CD8-positive, alpha-beta memory T cell (primary cell): ENCODE results near the gene SERPINB6. TPM values are rescaled to one million over a fixed set of nuclear protein-coding genes. Genes with fewer than 3 reads are reported as not detected.
"Not testable (repeated sequence)": the region's sequence is repeated elsewhere in the genome, so short reads cannot be mapped to it uniquely, and the experiment has no call there.

ENCODE experiments used
- CTCF ChIA-PET: fragments of 350-600 bp; sonication (Branson Sonifier 250); formaldehyde crosslinking; loops from one replicate; lab custom pipeline; 2021; ENCODE audit warnings: antibody characterized with exemption; lab: Charles Lee
- POLR2A ChIA-PET: fragments of 350-600 bp; sonication (Branson Sonifier 250); formaldehyde crosslinking; loops from one replicate; lab custom pipeline; 2021; ENCODE audit warnings: antibody characterized with exemption; lab: Charles Lee
- DNase-seq, 5 donors: peaks; one replicate each; pipeline versions ENCODE4 v3.0.0 to v3.0.0-alpha.2; 2020 to 2022; ENCODE audit warnings: mixed read lengths in 1 of 5
- H3K27ac ChIP-seq: one replicate; pipeline ENCODE4 v1.7.0; 2013; ENCODE audit warnings: low read depth, mild to moderate bottlenecking, low read length, moderate library complexity
- H3K27me3 ChIP-seq: 2 replicates; pipeline ENCODE4 v1.7.0; 2013; ENCODE audit warnings: low read length, mild to moderate bottlenecking; ENCODE audit not compliant: insufficient read depth, poor library complexity, severe bottlenecking
- H3K36me3 ChIP-seq: 2 replicates; pipeline ENCODE4 v1.7.0; 2013; ENCODE audit warnings: mild to moderate bottlenecking, low read length, moderate library complexity; ENCODE audit not compliant: insufficient read depth
- H3K4me1 ChIP-seq: 2 replicates; pipeline ENCODE4 v1.7.0; 2013; ENCODE audit warnings: mild to moderate bottlenecking, low read length, moderate library complexity; ENCODE audit not compliant: insufficient read depth
- H3K4me3 ChIP-seq: 2 replicates; pipeline ENCODE4 v1.7.0; 2013; ENCODE audit warnings: mild to moderate bottlenecking, low read length
- H3K9me3 ChIP-seq: 2 replicates; pipeline ENCODE4 v1.7.0; 2013; ENCODE audit warnings: mild to moderate bottlenecking, low read length
- H3K27ac Mint-ChIP-seq, 8 donors: one replicate each; pipeline ENCODE4 v1.8.0; 2020 to 2021; ENCODE audit warnings: mixed read lengths in 8 of 8, mild to moderate bottlenecking in 6 of 8, inconsistent platforms in 3 of 8, moderate library complexity in 3 of 8
- H3K27me3 Mint-ChIP-seq, 2 donors: one replicate each; pipeline ENCODE4 v1.8.0; 2020 to 2021; ENCODE audit warnings: mixed read lengths in 2 of 2, mild to moderate bottlenecking in 1 of 2, moderate library complexity in 1 of 2
- H3K36me3 Mint-ChIP-seq, 3 donors: one replicate each; pipeline ENCODE4 v1.8.0; 2020 to 2021; ENCODE audit warnings: mixed read lengths in 3 of 3, inconsistent platforms in 1 of 3, mild to moderate bottlenecking in 1 of 3
- H3K4me1 Mint-ChIP-seq, 3 donors: one replicate each; pipeline ENCODE4 v1.8.0; 2020 to 2021; ENCODE audit warnings: mixed read lengths in 3 of 3, inconsistent platforms in 1 of 3, mild to moderate bottlenecking in 1 of 3
- H3K4me3 Mint-ChIP-seq, 7 donors: one replicate each; pipeline ENCODE4 v1.8.0; 2020 to 2021; ENCODE audit warnings: mixed read lengths in 7 of 7, mild to moderate bottlenecking in 6 of 7, moderate library complexity in 4 of 7, inconsistent platforms in 2 of 7
- H3K9me3 Mint-ChIP-seq, 5 donors: one replicate each; pipeline ENCODE4 v1.8.0; 2020 to 2022; ENCODE audit warnings: mixed read lengths in 5 of 5, mild to moderate bottlenecking in 3 of 5, moderate library complexity in 2 of 5, inconsistent platforms in 1 of 5
- polyA plus RNA-seq: library from polyadenylated mRNA; unstranded; fragments of 300-500 nt; fragmentation: Illumina TruSeq; gene quantifications from one replicate; pipeline ENCODE4 v1.2.3, GENCODE V29; 2021
- total RNA-seq, 2 experiments: library from RNA; stranded (reverse); gene quantifications; one replicate each; pipeline ENCODE4 v1.2.3, GENCODE V29; 2021

SERPINB6 gene
- total and polyA plus RNA-seq, 3 experiments from 2014 or later = 62.1 to 86.0 (median 66.0) TPM

GRCh38 chr6:2947445-2947844 is 23.9 kb downstream of the SERPINB6 start:
- H3K27me3 ChIP-seq = no peaks in the 10 kb centered on the region
- H3K4me1 ChIP-seq = peaks cover 23% of the 10 kb centered on the region
- no peak overlapping the region for H3K27ac Mint-ChIP-seq
- POLR2A ChIA-PET = no interaction called here
- no peaks in the 10 kb centered on the region for H3K27me3 Mint-ChIP-seq
- no peaks in the 10 kb centered on the region for H3K9me3 Mint-ChIP-seq
- H3K36me3 Mint-ChIP-seq = peaks cover 7 to 45% (median 8%) of the 10 kb centered on the region in 3 donors
- no peak for DNase-seq
- H3K9me3 ChIP-seq = no peaks in the 10 kb centered on the region
- H3K36me3 ChIP-seq = no peaks in the 10 kb centered on the region
- no peak overlapping the region for H3K4me3 Mint-ChIP-seq
- no peak overlapping the region for H3K4me3 ChIP-seq
- H3K27ac ChIP-seq = no peak overlapping the region
- peaks cover 10 to 15% (median 13%) of the 10 kb centered on the region in 3 donors for H3K4me1 Mint-ChIP-seq
- CTCF ChIA-PET = interaction anchor here (1.2 to 2.2 kb wide), 2 partner anchors 15 to 102 kb away, joined by 3 to 9 read pairs; no protein-coding TSS in a partner anchor

- Mint-ChIP-seq H3K27ac (peak overlapping the region in 2 of 8 donors; percentile 12 to 89), H3K4me3 (peak overlapping the region in 1 of 7 donors; percentile 41), H3K4me1 (peaks cover 28 to 34% (median 29%) of the 10 kb centered on the region in 3 donors), H3K36me3 (peaks cover 5 to 33% (median 6%) of the 10 kb centered on the region in 3 donors), H3K27me3 (no peaks in the 10 kb centered on the region), H3K9me3 (peaks cover 0 to 2% (median 2%) of the 10 kb centered on the region in 5 donors)
- no peak for DNase-seq
- H3K4me1 ChIP-seq = peaks cover 36% of the 10 kb centered on the region
- no peaks in the 10 kb centered on the region for H3K36me3 ChIP-seq
- CTCF ChIA-PET = interaction anchor here (1.6 to 3.8 kb wide), 3 partner anchors 13 to 42 kb away, joined by 3 to 19 read pairs (median 13); no protein-coding TSS in a partner anchor
- H3K27ac ChIP-seq = no peak overlapping the region
- H3K9me3 ChIP-seq = no peaks in the 10 kb centered on the region
- no peak overlapping the region for H3K4me3 ChIP-seq
- POLR2A ChIA-PET = interaction anchor here (1.1 kb wide), 1 partner anchor 45 kb away, joined by 3 read pairs; no protein-coding TSS in a partner anchor
- H3K27me3 ChIP-seq = no peaks in the 10 kb centered on the region
Measured at GRCh38 chr6:2945153-2945452, 26.3 kb downstream of the SERPINB6 start.

- peaks cover 5 to 32% (median 9%) of the 10 kb centered on the region in 3 donors for H3K36me3 Mint-ChIP-seq
- Histone ChIP-seq H3K4me1 (peaks cover 39% of the 10 kb centered on the region), H3K9me3 (no peaks in the 10 kb centered on the region), H3K27ac (no peak overlapping the region), H3K27me3 (no peaks in the 10 kb centered on the region), H3K4me3 (no peak overlapping the region), H3K36me3 (no peaks in the 10 kb centered on the region)
- H3K4me3 Mint-ChIP-seq = peak overlapping the region in 1 of 7 donors; percentile 41
- peak overlapping the region in 1 of 8 donors; percentile 16 for H3K27ac Mint-ChIP-seq
- H3K9me3 Mint-ChIP-seq = peaks cover 0 to 6% (median 5%) of the 10 kb centered on the region in 5 donors
- H3K27me3 Mint-ChIP-seq = no peaks in the 10 kb centered on the region
- POLR2A ChIA-PET = interaction anchor here (1.1 kb wide), 1 partner anchor 45 kb away, joined by 3 read pairs; no protein-coding TSS in a partner anchor
- DNase-seq = no peak
- H3K4me1 Mint-ChIP-seq = peaks cover 31 to 39% (median 32%) of the 10 kb centered on the region in 3 donors
- CTCF ChIA-PET = interaction anchor here (1.0 to 3.8 kb wide), 7 partner anchors 8 to 119 kb away, joined by 3 to 19 read pairs (median 7); no protein-coding TSS in a partner anchor
Measured at GRCh38 chr6:2944405-2945152, 26.8 kb downstream of the SERPINB6 start.

GRCh38 chr6:2943564-2943955 is 27.8 kb downstream of the SERPINB6 start:
- no peaks in the 10 kb centered on the region for H3K27me3 ChIP-seq
- Mint-ChIP-seq H3K27me3 (peaks cover 0 to under 1% of the 10 kb centered on the region in 2 donors), H3K36me3 (peaks cover 5 to 22% (median 9%) of the 10 kb centered on the region in 3 donors), H3K4me3 (peak overlapping the region; percentile 17 to 85 (median 74)), H3K4me1 (peaks cover 33 to 42% (median 36%) of the 10 kb centered on the region in 3 donors), H3K27ac (peak overlapping the region; percentile 80 to 92 (median 86)), H3K9me3 (peaks cover 0 to 7% (median 5%) of the 10 kb centered on the region in 5 donors)
- no peaks in the 10 kb centered on the region for H3K9me3 ChIP-seq
- CTCF ChIA-PET = interaction anchor here (1.0 to 3.8 kb wide), 7 partner anchors 9 to 120 kb away, joined by 3 to 19 read pairs (median 7); no protein-coding TSS in a partner anchor
- POLR2A ChIA-PET = interaction anchor here (0.6 to 2.3 kb wide), 2 partner anchors 28 to 52 kb away, joined by 17 to 23 read pairs; partner anchors contain the start of gene SERPINB6
- H3K27ac ChIP-seq = no peak overlapping the region
- peaks cover 49% of the 10 kb centered on the region for H3K4me1 ChIP-seq
- H3K4me3 ChIP-seq = peak overlapping the region; percentile 46
- no peak for DNase-seq
- no peaks in the 10 kb centered on the region for H3K36me3 ChIP-seq

GRCh38 chr6:2942914-2943563 is 28.3 kb downstream of the SERPINB6 start:
- H3K4me1 Mint-ChIP-seq = peaks cover 38 to 47% (median 41%) of the 10 kb centered on the region in 3 donors
- H3K27ac ChIP-seq = peak overlapping the region; percentile 0
- peaks cover 0 to 7% (median 5%) of the 10 kb centered on the region in 5 donors for H3K9me3 Mint-ChIP-seq
- ChIA-PET POLR2A (interaction anchor here (0.6 to 2.3 kb wide), 3 partner anchors 29 to 152 kb away, joined by 3 to 23 read pairs (median 17); partner anchors contain the start of gene SERPINB6), CTCF (interaction anchor here (0.9 to 3.8 kb wide), 6 partner anchors 9 to 102 kb away, joined by 3 to 19 read pairs (median 10); no protein-coding TSS in a partner anchor)
- no peaks in the 10 kb centered on the region for H3K27me3 ChIP-seq
- no peaks in the 10 kb centered on the region for H3K36me3 ChIP-seq
- peak overlapping the region; percentile 17 to 85 (median 74) for H3K4me3 Mint-ChIP-seq
- peak in 2 of 5 donors; percentile 15 to 54 for DNase-seq
- H3K27me3 Mint-ChIP-seq = peaks cover 0 to 1% of the 10 kb centered on the region in 2 donors
- peak overlapping the region; percentile 80 to 92 (median 86) for H3K27ac Mint-ChIP-seq
- H3K4me1 ChIP-seq = peaks cover 55% of the 10 kb centered on the region
- peak overlapping the region; percentile 46 for H3K4me3 ChIP-seq
- H3K9me3 ChIP-seq = no peaks in the 10 kb centered on the region
- H3K36me3 Mint-ChIP-seq = peaks cover 5 to 17% (median 9%) of the 10 kb centered on the region in 3 donors

GRCh38 chr6:2942116-2942515 is 29.3 kb downstream of the SERPINB6 start:
- not testable (repeated sequence) for H3K36me3 Mint-ChIP-seq, H3K9me3 Mint-ChIP-seq, H3K27ac ChIP-seq, DNase-seq, H3K27me3 Mint-ChIP-seq, H3K9me3 ChIP-seq, H3K4me3 ChIP-seq, H3K36me3 ChIP-seq, H3K27me3 ChIP-seq
- peaks cover 64% of the 10 kb centered on the region for H3K4me1 ChIP-seq
- peak overlapping the region in 3 of 8 donors; percentile 46 to 92 (median 87) for H3K27ac Mint-ChIP-seq
- peaks cover 46 to 56% (median 50%) of the 10 kb centered on the region in 3 donors for H3K4me1 Mint-ChIP-seq
- POLR2A ChIA-PET = interaction anchor here (2.3 kb wide), 1 partner anchor 30 kb away, joined by 17 read pairs; the partner anchor contains the start of gene SERPINB6
- CTCF ChIA-PET = interaction anchor here (0.7 to 3.8 kb wide), 5 partner anchors 10 to 174 kb away, joined by 3 to 19 read pairs (median 3); no protein-coding TSS in a partner anchor
- peak overlapping the region in 4 of 7 donors; percentile 23 to 85 (median 72) for H3K4me3 Mint-ChIP-seq

GRCh38 chr6:2940851-2941250 is 30.5 kb downstream of the SERPINB6 start:
- Mint-ChIP-seq H3K4me1 (peaks cover 57 to 67% (median 61%) of the 10 kb centered on the region in 3 donors), H3K4me3 (peak overlapping the region; percentile 71 to 92 (median 89)), H3K9me3 (peaks cover 0 to 16% (median 10%) of the 10 kb centered on the region in 5 donors), H3K27ac (peak overlapping the region; percentile 14 to 99 (median 92)), H3K27me3 (peaks cover 0 to 1% of the 10 kb centered on the region in 2 donors), H3K36me3 (peaks cover 5 to 13% (median 6%) of the 10 kb centered on the region in 3 donors)
- no peak for DNase-seq
- POLR2A ChIA-PET = interaction anchor here (0.6 to 2.0 kb wide), 12 partner anchors 9 to 123 kb away, joined by 3 to 18 read pairs (median 4); partner anchors contain the start of genes SERPINB1, SERPINB6 and SERPINB9
- H3K27me3 ChIP-seq = no peaks in the 10 kb centered on the region
- H3K36me3 ChIP-seq = no peaks in the 10 kb centered on the region
- H3K4me1 ChIP-seq = peaks cover 73% of the 10 kb centered on the region
- peak overlapping the region; percentile 85 for H3K4me3 ChIP-seq
- no peaks in the 10 kb centered on the region for H3K9me3 ChIP-seq
- peak overlapping the region; percentile 60 for H3K27ac ChIP-seq
- CTCF ChIA-PET = interaction anchor here (0.7 to 2.2 kb wide), 8 partner anchors 9 to 94 kb away, joined by 3 to 19 read pairs (median 6); no protein-coding TSS in a partner anchor
